NCI-H526 treated with DMSO at 0.1 percent for 48 hours (cell line): ENCODE results near the gene FRRS1.
"Not testable (repeated sequence)": the region's sequence is repeated elsewhere in the genome, so short reads cannot be mapped to it uniquely, and the experiment has no call there.

Experiments used
- DNase-seq: peaks from one replicate; lab custom pipeline; 2025; lab: John Stamatoyannopoulos, UW

FRRS1 gene

GRCh38 chr1:99766378-99766800, at the start of gene FRRS1:
Gene FRRS1, minus strand, starts transcription at chr1:99766635. Its CDS starts 17,867 bp downstream, at chr1:99748768.
- peak; percentile 75 for DNase-seq

- no peak for DNase-seq
Measured at GRCh38 chr1:99814373-99814900, 48.0 kb upstream of the FRRS1 start.

- DNase-seq: no peak
Measured at GRCh38 chr1:99811747-99812146, 45.3 kb upstream of the FRRS1 start.

GRCh38 chr1:99811075-99811474, 44.6 kb upstream of the FRRS1 start:
- no peak for DNase-seq

- peak; percentile 63 for DNase-seq
Measured at GRCh38 chr1:99808391-99809115, 42.1 kb upstream of the FRRS1 start.

GRCh38 chr1:99806882-99807281, 40.4 kb upstream of the FRRS1 start:
- DNase-seq: no peak

- DNase-seq: no peak
Measured at GRCh38 chr1:99801584-99801983, 35.1 kb upstream of the FRRS1 start.

- DNase-seq: not testable (repeated sequence)
Measured at GRCh38 chr1:99793861-99794260, 27.4 kb upstream of the FRRS1 start.

GRCh38 chr1:99789715-99790114, 23.3 kb upstream of the FRRS1 start:
- no peak for DNase-seq

GRCh38 chr1:99788896-99789295, 22.5 kb upstream of the FRRS1 start:
- DNase-seq: no peak

- no peak for DNase-seq
Measured at GRCh38 chr1:99786751-99787501, 20.5 kb upstream of the FRRS1 start.

GRCh38 chr1:99784809-99785255, 18.4 kb upstream of the FRRS1 start:
- no peak for DNase-seq

- no peak for DNase-seq
Measured at GRCh38 chr1:99784143-99784542, 17.7 kb upstream of the FRRS1 start.

- no peak for DNase-seq
Measured at GRCh38 chr1:99782920-99783319, 16.5 kb upstream of the FRRS1 start.

GRCh38 chr1:99782397-99782796, 16.0 kb upstream of the FRRS1 start:
- DNase-seq: no peak

- no peak for DNase-seq
Measured at GRCh38 chr1:99781798-99782197, 15.4 kb upstream of the FRRS1 start.

- DNase-seq: no peak
Measured at GRCh38 chr1:99777752-99778151, 11.3 kb upstream of the FRRS1 start.

GRCh38 chr1:99776120-99776519, 9.7 kb upstream of the FRRS1 start:
- no peak for DNase-seq

GRCh38 chr1:99772809-99773208, 6.4 kb upstream of the FRRS1 start:
- DNase-seq: no peak

- no peak for DNase-seq
Measured at GRCh38 chr1:99771513-99771918, 5.1 kb upstream of the FRRS1 start.

- DNase-seq: no peak
Measured at GRCh38 chr1:99768524-99769245, 2.2 kb upstream of the FRRS1 start.

- DNase-seq: no peak
Measured at GRCh38 chr1:99768104-99768503, 1.7 kb upstream of the FRRS1 start.
